Small intestine (tissue), 7 donors: Measurements from ENCODE around the gene SERPINB11. TPM values are rescaled to one million over a fixed set of nuclear protein-coding genes. Genes with fewer than 3 reads are reported as not detected.
"Not testable (repeated sequence)": the region's sequence is repeated elsewhere in the genome, so short reads cannot be mapped to it uniquely, and the experiment has no call there.

Experiments used
- DNase-seq, 2 donors: peaks; one replicate each; pipeline versions ENCODE4 v3.0.0 to v3.0.0-alpha.2; 2013
- FAIRE-seq: peaks from 2 replicates; lab custom pipeline; 2012; peaks lifted over from hg19 to GRCh38; lab: Jason Lieb, UNC
- H3K27ac ChIP-seq, 3 donors: one replicate each; pipeline ENCODE4 v1.5.1; 2013; ENCODE audit warnings: low read length in 2 of 3, mild to moderate bottlenecking in 2 of 3, control low read depth in 1 of 3, inconsistent platforms in 1 of 3, low read depth in 1 of 3, moderate library complexity in 1 of 3
- H3K27me3 ChIP-seq, 3 donors: one replicate each; pipeline ENCODE4 v1.6.1; 2013; ENCODE audit warnings: low read length in 3 of 3, inconsistent platforms in 1 of 3; ENCODE audit not compliant: control insufficient read depth in 3 of 3, insufficient read depth in 3 of 3
- H3K36me3 ChIP-seq, 3 donors: one replicate each; pipeline ENCODE4 v1.6.1; 2013; ENCODE audit warnings: low read length in 3 of 3, inconsistent platforms in 1 of 3, low read depth in 1 of 3, mild to moderate bottlenecking in 1 of 3, moderate library complexity in 1 of 3; ENCODE audit not compliant: control insufficient read depth in 3 of 3, insufficient read depth in 2 of 3
- H3K4me1 ChIP-seq, 3 donors: one replicate each; pipeline ENCODE4 v1.6.1; 2013; ENCODE audit warnings: low read length in 2 of 3, inconsistent platforms in 1 of 3, low read depth in 1 of 3, mild to moderate bottlenecking in 1 of 3, moderate library complexity in 1 of 3; ENCODE audit not compliant: control insufficient read depth in 3 of 3, insufficient read depth in 2 of 3
- H3K4me3 ChIP-seq, 3 donors: one replicate each; pipeline ENCODE4 v1.5.1; 2013; ENCODE audit warnings: low read length in 3 of 3, control low read depth in 1 of 3, inconsistent platforms in 1 of 3, low read depth in 1 of 3, mild to moderate bottlenecking in 1 of 3, moderate library complexity in 1 of 3
- H3K9me3 ChIP-seq, 2 donors: one replicate each; pipeline ENCODE4 v1.6.1; 2013; ENCODE audit warnings: low read depth in 1 of 2, low read length in 1 of 2; ENCODE audit not compliant: control insufficient read depth in 2 of 2, insufficient read depth in 1 of 2
- WGBS, 3 donors: extraction: QIAGEN DNeasy Blood & Tissue Kit; methylation state at CpG; one replicate each; pipeline ENCODE4 v1.1.7; 2013; 5-methylcytosine and 5-hydroxymethylcytosine counted together
- polyA plus RNA-seq, 4 donors: library from polyadenylated mRNA; stranded (reverse) in 3 of 4; unstranded in 1 of 4; fragments of 200-250 nt in 3 of 4; fragments of 120-200 nt in 1 of 4; gene quantifications; one replicate each; pipeline versions ENCODE4 v1.2.1 to v1.2.3, GENCODE V29; 2013
- donor health status: healthy with polysubstance abuse.
- donor health status: control.
- donor health status: control.
- donor health status: Bipolar disorder and iron deficiency.
- donor health status: healthy.

Gene SERPINB11
- polyA plus RNA-seq, 4 donors, result not detected

DNA sequence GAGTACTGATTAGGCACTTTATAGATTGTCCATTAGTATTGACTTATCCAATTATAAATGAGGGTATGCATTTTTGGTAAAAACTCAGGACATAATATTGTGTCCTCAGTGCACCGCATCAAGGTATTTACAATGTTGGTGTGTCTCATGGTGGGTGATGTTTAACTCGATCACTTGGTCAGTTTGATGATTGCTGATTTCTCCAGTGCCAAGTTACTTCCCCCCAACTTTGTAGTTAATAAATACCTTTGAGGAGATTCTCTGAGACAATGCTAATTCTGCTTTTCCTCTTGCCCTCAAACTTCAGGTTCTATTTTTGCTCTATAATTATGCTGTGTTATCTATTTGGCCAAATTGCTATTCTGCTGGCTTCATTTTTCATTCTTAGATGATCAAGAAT, 44.2 kb downstream of the SERPINB11 start:
- Histone ChIP-seq H3K4me3 (no peak overlapping the region), H3K27me3 (no peaks in the 10 kb centered on the region), H3K4me1 (no peaks in the 10 kb centered on the region), H3K27ac (no peak overlapping the region), H3K9me3 (no peaks in the 10 kb centered on the region), H3K36me3 (no peaks in the 10 kb centered on the region)
- no peak for FAIRE-seq
- 49 to 80% (median 71%) methylated on average over 2 of the region's 2 CpGs for WGBS, 3 donors
- DNase-seq, result no peak

DNA sequence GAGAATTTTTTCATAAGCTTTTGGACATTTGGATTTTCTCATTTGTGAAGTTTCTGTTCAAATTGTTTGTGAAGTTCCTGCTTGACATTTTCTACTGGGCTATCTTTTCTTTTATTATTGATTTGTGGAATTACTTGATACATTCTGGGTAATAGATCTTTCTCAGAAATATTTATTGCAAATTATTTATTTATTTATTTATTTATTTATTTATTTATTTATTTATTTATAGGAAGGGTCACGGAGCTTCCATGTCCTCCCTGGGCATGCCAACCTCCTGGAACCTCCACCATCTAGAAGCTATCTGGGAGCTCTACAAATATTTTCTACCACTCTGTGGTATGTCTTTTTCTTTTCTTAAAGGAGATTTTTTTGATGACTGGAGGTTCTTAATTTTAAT, 46.7 kb downstream of the SERPINB11 start:
- Histone ChIP-seq H3K4me3 (no peak overlapping the region), H3K27ac (no peak overlapping the region), H3K4me1 (no peaks in the 10 kb centered on the region), H3K9me3 (no peaks in the 10 kb centered on the region), H3K27me3 (no peaks in the 10 kb centered on the region), H3K36me3 (no peaks in the 10 kb centered on the region)
- FAIRE-seq (no peak), DNase-seq (no peak)
- 65 to 70% (median 69%) methylated on average over 1 of the region's 1 CpG for WGBS, 3 donors

DNA sequence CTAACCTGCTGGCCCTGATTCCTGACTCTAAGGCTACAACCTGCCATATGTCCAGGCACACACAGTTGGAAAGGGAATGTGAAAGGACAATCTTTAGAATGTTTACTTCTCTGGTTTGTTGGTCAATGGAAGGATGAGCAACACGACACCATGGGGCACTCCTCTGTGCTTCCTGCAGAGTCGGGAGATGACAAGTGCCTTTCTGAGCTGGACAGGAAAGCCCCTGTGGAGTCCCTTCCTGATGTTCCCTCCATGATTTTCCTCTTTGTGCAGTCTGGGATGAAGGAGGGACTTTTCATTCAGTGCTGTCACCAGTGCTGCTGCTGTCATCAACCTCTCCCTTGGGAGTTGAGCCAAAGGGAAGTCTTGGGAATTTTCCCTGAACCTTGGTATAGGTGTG, 49.9 kb downstream of the SERPINB11 start:
- Histone ChIP-seq H3K4me1 (no peaks in the 10 kb centered on the region), H3K27me3 (no peaks in the 10 kb centered on the region), H3K27ac (no peak overlapping the region), H3K4me3 (no peak overlapping the region), H3K9me3 (no peaks in the 10 kb centered on the region), H3K36me3 (no peaks in the 10 kb centered on the region)
- 54 to 90% (median 62%) methylated on average over 2 of the region's 2 CpGs for WGBS, 3 donors
- FAIRE-seq (no peak), DNase-seq (no peak)

DNA sequence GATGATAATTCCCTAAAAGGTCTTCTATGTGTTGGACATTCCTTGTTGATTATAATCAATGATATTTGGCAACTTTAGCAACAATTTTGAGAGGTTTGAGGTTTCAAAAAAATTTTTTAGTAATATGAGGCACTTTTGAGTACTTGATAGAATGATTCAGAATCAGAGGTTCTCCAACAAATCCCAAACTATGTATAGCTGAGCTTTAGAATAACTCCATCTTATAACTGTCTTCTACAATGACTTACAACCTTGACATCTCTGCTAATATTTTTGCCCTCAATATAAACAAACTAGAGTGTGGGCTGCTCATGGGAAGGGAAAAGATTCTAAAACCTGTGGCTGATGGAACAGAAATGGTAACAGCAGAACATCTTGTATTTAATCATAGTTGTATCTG, 50.9 kb downstream of the SERPINB11 start:
- FAIRE-seq (no peak), DNase-seq (no peak)
- Histone ChIP-seq H3K9me3 (no peaks in the 10 kb centered on the region), H3K27me3 (no peaks in the 10 kb centered on the region), H3K27ac (no peak overlapping the region), H3K36me3 (no peaks in the 10 kb centered on the region), H3K4me1 (no peaks in the 10 kb centered on the region), H3K4me3 (no peak overlapping the region)

DNA sequence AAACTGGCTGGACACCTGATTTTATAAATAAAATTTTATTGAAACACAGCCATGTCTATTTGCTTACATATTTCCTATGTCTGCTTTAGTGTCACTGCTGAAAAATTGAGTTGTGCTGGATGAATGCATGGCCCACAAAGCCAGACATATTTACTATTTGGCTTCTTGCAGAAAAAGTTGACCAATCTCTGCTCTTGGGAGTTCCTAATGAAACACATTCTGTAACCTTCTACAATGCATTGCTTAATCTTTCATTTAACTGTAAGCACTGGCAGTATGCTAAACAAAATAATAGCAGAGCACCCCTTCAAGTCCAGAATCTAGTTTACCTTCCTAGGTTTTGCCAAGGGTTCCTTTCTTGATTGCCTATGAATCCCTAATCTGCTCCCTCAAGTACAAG, 54.8 kb downstream of the SERPINB11 start:
- no peak for DNase-seq
- H3K27me3 ChIP-seq, result no peaks in the 10 kb centered on the region
- peaks cover 0 to 8% of the 10 kb centered on the region in 2 donors for H3K9me3 ChIP-seq
- no peak for FAIRE-seq
- H3K4me3 ChIP-seq, result no peak overlapping the region
- no peaks in the 10 kb centered on the region for H3K4me1 ChIP-seq
- no peaks in the 10 kb centered on the region for H3K36me3 ChIP-seq
- no peak overlapping the region for H3K27ac ChIP-seq

DNA sequence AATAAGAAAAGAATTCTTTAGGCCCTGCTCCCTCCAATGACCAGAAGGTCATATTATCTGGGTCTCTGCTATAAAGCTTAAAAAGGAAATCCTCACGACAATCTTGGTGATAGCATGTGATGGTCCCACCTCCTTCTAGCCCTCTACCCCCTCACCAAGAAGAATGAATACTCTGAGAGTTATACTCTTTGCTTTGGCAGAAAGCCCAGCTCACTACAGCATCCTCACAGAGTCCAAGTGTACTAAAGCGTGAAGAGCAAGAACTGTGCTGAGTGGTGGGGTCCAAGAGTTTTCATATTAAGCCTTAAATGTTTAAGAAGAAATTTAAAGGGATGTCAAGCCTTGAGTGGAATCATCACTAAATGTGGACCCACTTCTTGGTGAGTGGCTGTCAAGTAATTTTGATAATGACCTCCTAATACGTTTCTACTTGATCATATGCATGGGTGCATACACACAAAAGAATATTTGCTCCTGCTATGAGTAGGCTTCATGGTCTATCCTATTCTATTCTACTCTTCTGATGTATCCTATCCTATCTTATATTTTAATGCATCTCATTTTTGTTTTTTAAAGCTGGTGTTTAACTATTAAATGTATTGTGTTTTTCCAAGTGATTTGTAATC, 56.0 kb downstream of the SERPINB11 start:
- Histone ChIP-seq H3K27ac (no peak overlapping the region), H3K9me3 (peaks cover 0 to 8% of the 10 kb centered on the region in 2 donors), H3K4me3 (no peak overlapping the region), H3K27me3 (no peaks in the 10 kb centered on the region), H3K36me3 (no peaks in the 10 kb centered on the region), H3K4me1 (no peaks in the 10 kb centered on the region)
- FAIRE-seq (no peak), DNase-seq (no peak)
- WGBS, 3 donors, result 65 to 76% (median 66%) methylated on average over 3 of the region's 3 CpGs

DNA sequence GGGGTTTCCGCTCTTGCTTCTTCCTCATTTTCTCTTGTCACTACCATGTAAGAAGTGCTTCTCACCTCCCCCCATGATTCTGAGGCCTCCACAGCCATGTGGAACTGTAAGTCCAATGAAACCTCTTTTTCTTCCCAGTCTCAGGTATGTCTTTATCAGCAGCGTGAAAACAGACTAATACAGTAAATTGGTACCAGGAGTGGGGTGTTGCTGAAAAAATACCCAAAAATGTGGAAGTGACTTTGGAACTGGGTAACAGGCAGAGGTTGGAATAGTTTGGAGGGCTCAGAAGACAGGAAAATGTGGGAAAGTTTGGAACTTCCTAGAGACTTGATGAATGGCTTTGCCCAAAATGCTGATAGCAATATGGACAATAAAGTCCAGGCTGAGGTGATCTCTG, 57.0 kb downstream of the SERPINB11 start:
- H3K4me1 ChIP-seq, H3K4me3 ChIP-seq, H3K9me3 ChIP-seq, H3K27ac ChIP-seq, FAIRE-seq, H3K27me3 ChIP-seq, H3K36me3 ChIP-seq, DNase-seq: not testable (repeated sequence)
- 96 to 100% (median 97%) methylated on average over 2 of the region's 2 CpGs for WGBS, 3 donors

DNA sequence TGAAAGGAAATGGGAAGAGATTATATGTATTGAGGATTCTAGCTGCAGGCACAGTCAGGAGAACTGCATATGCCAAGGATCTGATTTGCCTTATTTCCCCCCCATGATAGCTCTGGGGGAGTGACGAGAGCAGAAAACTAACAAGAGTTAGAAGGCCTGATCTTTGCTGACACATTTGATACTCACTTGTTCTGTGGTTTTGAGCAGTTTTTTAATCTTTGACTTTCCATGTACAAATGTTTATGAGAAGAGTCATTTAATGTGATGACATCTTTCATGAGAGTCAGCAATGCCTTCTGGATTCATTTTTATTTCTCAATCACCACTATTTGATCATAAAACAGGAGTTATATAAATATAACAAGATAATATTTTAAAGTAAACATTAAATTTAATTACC, 59.8 kb downstream of the SERPINB11 start:
- 85 to 96% (median 92%) methylated on average over 1 of the region's 1 CpG for WGBS, 3 donors
- Histone ChIP-seq H3K36me3 (no peaks in the 10 kb centered on the region), H3K27ac (no peak overlapping the region), H3K4me1 (no peaks in the 10 kb centered on the region), H3K9me3 (peaks cover 0 to 8% of the 10 kb centered on the region in 2 donors), H3K4me3 (no peak overlapping the region), H3K27me3 (no peaks in the 10 kb centered on the region)
- DNase-seq, result no peak
- FAIRE-seq, result no peak
